Neural progenitor cell (in vitro differentiated cells): ENCODE measurements around the gene JPH3.

ENCODE experiments used
- EZH2 ChIP-seq: fragments of 200-600 bp; sonication (generic); IDR thresholded peaks from 2 replicates; pipeline ENCODE4 v1.6.1; 2017; ENCODE audit warnings: antibody characterized with exemption, mild to moderate bottlenecking, moderate library complexity
- EZH2phosphoT487 ChIP-seq: fragments of 200-600 bp; sonication (generic); IDR thresholded peaks from 2 replicates; pipeline ENCODE4 v1.6.1; 2017; ENCODE audit warnings: antibody characterized with exemption
- TF ChIP-seq, protein P1 (sequence below): fragments of 200-600 bp; sonication (generic); IDR thresholded peaks from 2 replicates; pipeline ENCODE4 v1.5.1; 2017; ENCODE audit warnings: antibody characterized with exemption, mild to moderate bottlenecking

DNA sequence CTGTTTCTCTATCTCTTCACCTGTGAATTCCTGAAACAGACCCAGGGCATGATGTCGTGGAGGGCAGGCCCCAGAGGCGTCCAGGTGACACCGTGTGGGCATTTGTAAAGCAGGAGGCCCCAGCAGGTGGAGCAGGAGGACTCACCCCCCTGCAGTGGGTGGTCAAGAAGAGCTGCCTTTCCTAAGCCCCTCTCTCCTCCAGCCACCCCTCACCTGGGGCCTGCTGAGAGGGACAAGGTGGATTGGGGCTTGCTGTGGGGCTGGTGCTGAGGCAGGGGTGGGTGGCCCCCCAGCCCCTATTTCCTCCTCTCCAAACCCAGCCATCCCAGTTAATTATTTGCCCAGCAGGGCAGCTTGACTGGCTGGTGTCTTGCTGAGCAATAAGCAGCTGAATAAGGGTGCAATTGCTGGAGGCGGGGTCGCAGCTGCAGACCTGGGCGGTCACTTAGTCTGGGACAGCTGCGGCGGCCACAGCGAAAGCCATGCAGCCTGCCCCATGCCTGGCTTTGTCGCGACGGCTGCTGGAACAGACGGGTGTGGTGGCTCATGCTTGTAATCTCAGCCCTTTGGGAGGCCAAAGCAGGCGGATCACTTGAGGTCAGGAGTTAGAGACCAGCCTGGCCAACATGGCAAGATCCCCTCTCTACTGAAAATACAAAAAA lies 56.4 kb downstream of the JPH3 start:
- TF ChIP-seq, protein P1, sequence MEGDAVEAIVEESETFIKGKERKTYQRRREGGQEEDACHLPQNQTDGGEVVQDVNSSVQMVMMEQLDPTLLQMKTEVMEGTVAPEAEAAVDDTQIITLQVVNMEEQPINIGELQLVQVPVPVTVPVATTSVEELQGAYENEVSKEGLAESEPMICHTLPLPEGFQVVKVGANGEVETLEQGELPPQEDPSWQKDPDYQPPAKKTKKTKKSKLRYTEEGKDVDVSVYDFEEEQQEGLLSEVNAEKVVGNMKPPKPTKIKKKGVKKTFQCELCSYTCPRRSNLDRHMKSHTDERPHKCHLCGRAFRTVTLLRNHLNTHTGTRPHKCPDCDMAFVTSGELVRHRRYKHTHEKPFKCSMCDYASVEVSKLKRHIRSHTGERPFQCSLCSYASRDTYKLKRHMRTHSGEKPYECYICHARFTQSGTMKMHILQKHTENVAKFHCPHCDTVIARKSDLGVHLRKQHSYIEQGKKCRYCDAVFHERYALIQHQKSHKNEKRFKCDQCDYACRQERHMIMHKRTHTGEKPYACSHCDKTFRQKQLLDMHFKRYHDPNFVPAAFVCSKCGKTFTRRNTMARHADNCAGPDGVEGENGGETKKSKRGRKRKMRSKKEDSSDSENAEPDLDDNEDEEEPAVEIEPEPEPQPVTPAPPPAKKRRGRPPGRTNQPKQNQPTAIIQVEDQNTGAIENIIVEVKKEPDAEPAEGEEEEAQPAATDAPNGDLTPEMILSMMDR = no peak
- TF ChIP-seq EZH2 (no peak), EZH2phosphoT487 (no peak)
